GM08714 (cell line): Measurements from ENCODE around the gene FAM117A.

Experiments
- H3K4me3 ChIP-seq: fragments of 200-500 bp; sonication (Bioruptor generic); 2 replicates; pipeline ENCODE4 v1.5.1; 2014; ENCODE audit warnings: mild to moderate bottlenecking, low read length, inconsistent platforms
- ZNF274 ChIP-seq: IDR thresholded peaks from 2 replicates; pipeline ENCODE4 v1.6.1; 2012; ENCODE audit warnings: mild to moderate bottlenecking, low read depth, low read length

Gene FAM117A

GRCh38 chr17:49694847-49695697 lies 68.9 kb downstream of the FAM117A start:
- H3K4me3 ChIP-seq = no peak overlapping the region
- TF ChIP-seq ZNF274 = no peak

- H3K4me3 ChIP-seq = no peak overlapping the region
- no peak for TF ChIP-seq ZNF274
Measured at GRCh38 chr17:49692751-49693150, 71.2 kb downstream of the FAM117A start.

GRCh38 chr17:49691677-49692191 lies 72.2 kb downstream of the FAM117A start:
- no peak for TF ChIP-seq ZNF274

GRCh38 chr17:49691086-49691676 lies 72.8 kb downstream of the FAM117A start:
- TF ChIP-seq ZNF274 = no peak
- H3K4me3 ChIP-seq = no peak overlapping the region

More at GRCh38 chr17:49691677-49692191, 72.2 kb downstream of the FAM117A start:
- no peak overlapping the region for H3K4me3 ChIP-seq

- TF ChIP-seq ZNF274 = no peak
- H3K4me3 ChIP-seq = no peak overlapping the region
Measured at GRCh38 chr17:49690256-49690655, 73.7 kb downstream of the FAM117A start.

GRCh38 chr17:49688848-49689247 lies 75.1 kb downstream of the FAM117A start:
- no peak overlapping the region for H3K4me3 ChIP-seq
- no peak for TF ChIP-seq ZNF274

GRCh38 chr17:49687878-49688491 lies 75.9 kb downstream of the FAM117A start:
- TF ChIP-seq ZNF274 = no peak
- no peak overlapping the region for H3K4me3 ChIP-seq

- no peak for TF ChIP-seq ZNF274
- no peak overlapping the region for H3K4me3 ChIP-seq
Measured at GRCh38 chr17:49681106-49681979, 82.6 kb downstream of the FAM117A start.

- no peak for TF ChIP-seq ZNF274
- no peak overlapping the region for H3K4me3 ChIP-seq
Measured at GRCh38 chr17:49680314-49680713, 83.6 kb downstream of the FAM117A start.

- H3K4me3 ChIP-seq = peak within 1 kb of the TSS; percentile 97
- no peak for TF ChIP-seq ZNF274
Measured at GRCh38 chr17:49677933-49678847, 85.7 kb downstream of the FAM117A start, which contains the start of gene SPOP. SPOP (minus strand) TSS chr17:49678097; CDS start chr17:49622810, 55,287 bp downstream.

GRCh38 chr17:49677134-49677932 lies 86.6 kb downstream of the FAM117A start:
- TF ChIP-seq ZNF274 = no peak
- H3K4me3 ChIP-seq = peak overlapping the region; percentile 97
